ENCODE data around the gene TENM3. TPM values are rescaled to one million over a fixed set of nuclear protein-coding genes. Genes with fewer than 3 reads are reported as not detected.
"Not testable (repeated sequence)": the region's sequence is repeated elsewhere in the genome, so short reads cannot be mapped to it uniquely, and the experiment has no call there.

Gene TENM3
- total RNA-seq, 1 donor from 2014 or later: 2.8 TPM

- H3K36me3 ChIP-seq: no peaks in the 10 kb centered on the region
- H3K27ac ChIP-seq: no peak overlapping the region
- H3K4me3 ChIP-seq: no peak overlapping the region
- TF ChIP-seq, protein P1, sequence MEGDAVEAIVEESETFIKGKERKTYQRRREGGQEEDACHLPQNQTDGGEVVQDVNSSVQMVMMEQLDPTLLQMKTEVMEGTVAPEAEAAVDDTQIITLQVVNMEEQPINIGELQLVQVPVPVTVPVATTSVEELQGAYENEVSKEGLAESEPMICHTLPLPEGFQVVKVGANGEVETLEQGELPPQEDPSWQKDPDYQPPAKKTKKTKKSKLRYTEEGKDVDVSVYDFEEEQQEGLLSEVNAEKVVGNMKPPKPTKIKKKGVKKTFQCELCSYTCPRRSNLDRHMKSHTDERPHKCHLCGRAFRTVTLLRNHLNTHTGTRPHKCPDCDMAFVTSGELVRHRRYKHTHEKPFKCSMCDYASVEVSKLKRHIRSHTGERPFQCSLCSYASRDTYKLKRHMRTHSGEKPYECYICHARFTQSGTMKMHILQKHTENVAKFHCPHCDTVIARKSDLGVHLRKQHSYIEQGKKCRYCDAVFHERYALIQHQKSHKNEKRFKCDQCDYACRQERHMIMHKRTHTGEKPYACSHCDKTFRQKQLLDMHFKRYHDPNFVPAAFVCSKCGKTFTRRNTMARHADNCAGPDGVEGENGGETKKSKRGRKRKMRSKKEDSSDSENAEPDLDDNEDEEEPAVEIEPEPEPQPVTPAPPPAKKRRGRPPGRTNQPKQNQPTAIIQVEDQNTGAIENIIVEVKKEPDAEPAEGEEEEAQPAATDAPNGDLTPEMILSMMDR (IDR thresholded peaks at IDR 0.05): no peak
- no peak for DNase-seq (ENCODE audit: low spot score in 2 of 2)
- no peaks in the 10 kb centered on the region for H3K27me3 ChIP-seq
- H3K9me3 ChIP-seq: no peaks in the 10 kb centered on the region
- intact Hi-C loops (cut with DNase I): no loop called here
- no peaks in the 10 kb centered on the region for H3K4me1 ChIP-seq
Measured at GRCh38 chr4:182382941-182383340, 139.7 kb downstream of the TENM3 start.

GRCh38 chr4:182384631-182385091 lies 141.5 kb downstream of the TENM3 start:
- no peak overlapping the region for H3K4me3 ChIP-seq
- intact Hi-C loops (cut with DNase I): no loop called here
- H3K27me3 ChIP-seq: no peaks in the 10 kb centered on the region
- no peak for DNase-seq (ENCODE audit: low spot score in 2 of 2)
- no peaks in the 10 kb centered on the region for H3K9me3 ChIP-seq
- TF ChIP-seq, protein P1 (IDR thresholded peaks at IDR 0.05): no peak
- no peaks in the 10 kb centered on the region for H3K4me1 ChIP-seq
- no peak overlapping the region for H3K27ac ChIP-seq
- H3K36me3 ChIP-seq: no peaks in the 10 kb centered on the region

- H3K4me1 ChIP-seq: no peaks in the 10 kb centered on the region
- no peaks in the 10 kb centered on the region for H3K9me3 ChIP-seq
- H3K36me3 ChIP-seq: no peaks in the 10 kb centered on the region
- TF ChIP-seq, protein P1 (IDR thresholded peaks at IDR 0.05): no peak
- no peaks in the 10 kb centered on the region for H3K27me3 ChIP-seq
- no peak for DNase-seq (ENCODE audit: low spot score in 2 of 2)
- intact Hi-C loops (cut with DNase I): no loop called here
- no peak overlapping the region for H3K27ac ChIP-seq
- H3K4me3 ChIP-seq: no peak overlapping the region
Measured at GRCh38 chr4:182385897-182386296, 142.7 kb downstream of the TENM3 start.

DNA sequence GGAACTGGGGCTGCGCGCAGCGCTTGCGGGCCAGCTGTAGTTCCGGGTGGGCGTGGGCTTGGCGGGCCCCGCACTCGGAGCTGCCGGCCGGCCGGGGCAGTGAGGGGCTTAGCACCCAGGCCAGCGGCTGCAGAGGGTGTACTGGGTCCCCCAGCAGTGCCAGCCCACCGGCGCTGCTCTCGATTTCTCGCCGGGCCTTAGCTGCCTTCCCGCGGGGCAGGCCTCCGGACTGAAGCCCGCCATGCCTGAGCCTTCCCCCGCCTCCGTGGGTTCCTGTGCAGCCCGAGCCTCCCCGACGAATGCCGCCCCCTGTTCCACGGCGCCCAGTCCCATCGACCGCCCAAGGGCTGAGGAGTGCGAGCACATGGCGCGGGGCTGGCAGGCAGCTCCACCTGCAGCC lies 143.4 kb downstream of the TENM3 start:
- H3K4me3 ChIP-seq; H3K9me3 ChIP-seq; H3K27me3 ChIP-seq; H3K4me1 ChIP-seq; DNase-seq (ENCODE audit: low spot score in 2 of 2); H3K36me3 ChIP-seq; intact Hi-C loops (cut with DNase I); H3K27ac ChIP-seq: not testable (repeated sequence)

DNA sequence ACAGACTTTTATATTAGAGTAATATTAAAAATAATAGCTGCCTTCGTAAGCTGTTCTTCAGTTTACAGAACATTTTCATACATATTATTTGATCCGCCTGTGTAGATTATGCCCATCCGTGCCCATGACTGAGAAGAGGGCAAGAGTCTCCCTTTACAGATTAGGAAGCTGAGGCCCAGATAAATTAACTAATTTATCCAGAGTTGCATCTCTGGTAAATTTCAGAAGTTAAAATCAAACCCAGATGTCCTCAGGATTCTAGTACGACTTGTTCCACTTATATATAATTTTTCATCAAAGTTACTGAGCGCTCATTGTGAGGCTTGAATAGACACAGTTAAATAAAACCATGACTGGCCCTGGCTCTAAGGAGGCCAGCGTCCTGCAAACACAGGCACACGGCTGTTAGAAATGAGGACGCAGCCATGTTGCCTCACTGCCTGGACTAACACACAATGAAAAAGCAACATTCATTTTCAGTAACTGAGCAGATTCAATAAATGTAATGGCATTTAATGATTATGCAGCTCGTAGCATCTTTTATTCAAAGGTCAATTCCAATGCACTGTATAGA lies 148.0 kb downstream of the TENM3 start:
- no peaks in the 10 kb centered on the region for H3K4me1 ChIP-seq
- TF ChIP-seq, protein P1 (IDR thresholded peaks at IDR 0.05): no peak
- H3K9me3 ChIP-seq: no peaks in the 10 kb centered on the region
- DNase-seq (ENCODE audit: low spot score in 2 of 2): no peak
- intact Hi-C loops (cut with DNase I): no loop called here
- no peak overlapping the region for H3K4me3 ChIP-seq
- no peaks in the 10 kb centered on the region for H3K27me3 ChIP-seq
- H3K27ac ChIP-seq: no peak overlapping the region
- no peaks in the 10 kb centered on the region for H3K36me3 ChIP-seq

GRCh38 chr4:182394181-182394580 lies 151.0 kb downstream of the TENM3 start:
- TF ChIP-seq, protein P1 (IDR thresholded peaks at IDR 0.05): no peak
- Histone ChIP-seq H3K36me3 (no peaks in the 10 kb centered on the region), H3K4me1 (no peaks in the 10 kb centered on the region), H3K4me3 (no peak overlapping the region), H3K27ac (no peak overlapping the region), H3K27me3 (no peaks in the 10 kb centered on the region), H3K9me3 (no peaks in the 10 kb centered on the region)
- no peak for DNase-seq (ENCODE audit: low spot score in 2 of 2)
- intact Hi-C loops (cut with DNase I): no loop called here

Data from ascending aorta (tissue), 2 donors.